RWPE2 (cell line): Measurements from ENCODE around the gene SLC27A5.

Source experiments
- ATAC-seq: fragments of 200-7000 bp; cut with Tn5 transposase; 3 replicates; pipeline ENCODE4 v1.9.1; 2021; ENCODE audit warnings: low read depth
- DNase-seq: peaks from one replicate; pipeline ENCODE4 v3.0.0-alpha.2; 2020; ENCODE audit warnings: low spot score
- H3K27ac ChIP-seq: fragments of 450-650 bp; 2 replicates; pipeline ENCODE4 v1.5.1; 2017; ENCODE audit warnings: mild to moderate bottlenecking; ENCODE audit not compliant: poor library complexity, severe bottlenecking
- H3K27me3 ChIP-seq: fragments of 250-450 bp; sonication (Bioruptor Pico); 2 replicates; pipeline ENCODE4 v1.5.1; 2021; ENCODE audit warnings: mild to moderate bottlenecking, moderate library complexity; ENCODE audit not compliant: insufficient read depth, poor library complexity, severe bottlenecking
- H3K36me3 ChIP-seq: fragments of 250-450 bp; sonication (Bioruptor Pico); 2 replicates; pipeline ENCODE4 v1.5.1; 2020; ENCODE audit warnings: low read depth, mild to moderate bottlenecking, moderate library complexity
- H3K4me1 ChIP-seq: fragments of 250-450 bp; sonication (Bioruptor Pico); 2 replicates; pipeline ENCODE4 v1.5.1; 2021; ENCODE audit warnings: mild to moderate bottlenecking, moderate library complexity; ENCODE audit not compliant: insufficient read depth, poor library complexity, severe bottlenecking
- H3K4me3 ChIP-seq: fragments of 250-450 bp; sonication (Bioruptor Pico); 2 replicates; pipeline ENCODE4 v1.5.1; 2021; ENCODE audit warnings: mild to moderate bottlenecking, moderate library complexity; ENCODE audit not compliant: severe bottlenecking
- H3K9me3 ChIP-seq: fragments of 250-450 bp; sonication (Bioruptor Pico); 2 replicates; pipeline ENCODE4 v1.5.1; 2021; ENCODE audit warnings: mild to moderate bottlenecking, moderate library complexity; ENCODE audit not compliant: severe bottlenecking
- CTCF ChIP-seq: fragments of 450-650 bp; IDR thresholded peaks from one replicate; pipeline ENCODE4 v1.5.1; 2017; ENCODE audit warnings: mild to moderate bottlenecking, moderate library complexity; ENCODE audit not compliant: poor library complexity, severe bottlenecking

SLC27A5 gene

GRCh38 chr19:58555920-58556621 lies 44.3 kb upstream of the SLC27A5 start:
- Histone ChIP-seq H3K27me3 (no peaks in the 10 kb centered on the region), H3K4me1 (no peaks in the 10 kb centered on the region), H3K4me3 (no peak overlapping the region), H3K9me3 (no peaks in the 10 kb centered on the region), H3K27ac (peak overlapping the region; percentile 90), H3K36me3 (peaks cover 28% of the 10 kb centered on the region)
- DNase-seq (no peak), ATAC-seq (no peak)
- no peak for TF ChIP-seq CTCF

GRCh38 chr19:58555369-58555885 lies 43.6 kb upstream of the SLC27A5 start:
- no peak for ATAC-seq
- Histone ChIP-seq H3K4me3 (peak overlapping the region; percentile 45), H3K36me3 (peaks cover 34% of the 10 kb centered on the region), H3K27me3 (no peaks in the 10 kb centered on the region), H3K9me3 (no peaks in the 10 kb centered on the region), H3K4me1 (no peaks in the 10 kb centered on the region), H3K27ac (peak overlapping the region; percentile 90)
- TF ChIP-seq CTCF = no peak
- no peak for DNase-seq

- ATAC-seq = peak; percentile 61
- Histone ChIP-seq H3K27me3 (no peaks in the 10 kb centered on the region), H3K4me1 (no peaks in the 10 kb centered on the region), H3K36me3 (peaks cover 41% of the 10 kb centered on the region), H3K4me3 (peak within 1 kb of the TSS; percentile 45), H3K9me3 (no peaks in the 10 kb centered on the region), H3K27ac (peak within 1 kb of the TSS; percentile 90)
- peak; percentile 98 for DNase-seq
- no peak for TF ChIP-seq CTCF
Measured at GRCh38 chr19:58554494-58555368, 42.9 kb upstream of the SLC27A5 start, which contains the start of gene CHMP2A. CHMP2A (minus strand) TSS chr19:58555105; CDS start chr19:58554212, 893 bp downstream.

- no peak for DNase-seq
- Histone ChIP-seq H3K9me3 (no peaks in the 10 kb centered on the region), H3K4me1 (no peaks in the 10 kb centered on the region), H3K27me3 (no peaks in the 10 kb centered on the region), H3K4me3 (peak overlapping the region; percentile 45), H3K27ac (peak overlapping the region; percentile 90), H3K36me3 (peaks cover 49% of the 10 kb centered on the region)
- ATAC-seq = no peak
- TF ChIP-seq CTCF = no peak
Measured at GRCh38 chr19:58553799-58554493, 42.2 kb upstream of the SLC27A5 start.
